Ureter (tissue), 1 donor: Measurements from ENCODE around the gene PPDPF. TPM values are rescaled to one million over a fixed set of nuclear protein-coding genes. Genes with fewer than 3 reads are reported as not detected.
"Not testable (repeated sequence)": the region's sequence is repeated elsewhere in the genome, so short reads cannot be mapped to it uniquely, and the experiment has no call there.

Experiments used
- DNase-seq: peaks from one replicate; pipeline ENCODE4 v3.0.0-alpha.2; 2020; ENCODE audit warnings: low spot score
- total RNA-seq: library from RNA; stranded (reverse); gene quantifications from one replicate; pipeline ENCODE4 v1.2.4, GENCODE V29; 2023
- donor health status: DM: yes; HTN: yes; CAD: no.

PPDPF gene, protein sequence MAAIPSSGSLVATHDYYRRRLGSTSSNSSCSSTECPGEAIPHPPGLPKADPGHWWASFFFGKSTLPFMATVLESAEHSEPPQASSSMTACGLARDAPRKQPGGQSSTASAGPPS
- total RNA-seq, result 507 TPM

DNA sequence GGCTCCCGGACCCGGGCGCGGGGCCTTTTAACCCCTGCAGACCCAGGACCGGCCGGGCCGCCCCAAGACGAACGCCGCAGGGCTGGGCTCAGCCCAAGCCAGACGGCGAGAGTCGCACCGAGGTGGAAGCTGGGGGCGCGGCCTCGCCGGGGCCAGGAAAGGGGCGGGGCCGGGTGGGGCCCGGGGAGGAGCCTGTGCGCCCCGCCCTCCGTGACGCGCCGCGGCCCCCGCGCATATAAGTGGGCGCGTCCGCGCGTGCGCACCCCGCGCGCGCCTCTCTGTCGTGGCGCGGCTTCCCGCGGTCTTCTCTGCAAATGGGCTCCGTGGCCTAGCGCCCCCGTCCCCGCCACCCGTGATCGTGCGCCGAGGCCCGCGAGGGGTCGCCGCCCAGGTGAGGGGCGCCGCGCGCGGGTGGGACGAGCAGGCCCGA is at the start of gene PPDPF:
Gene PPDPF, plus strand, starts transcription at position 262 of the 430 bp plus-strand sequence. CDS start 544 bp downstream, outside the sequence.
- peak; percentile 89 for DNase-seq

DNA sequence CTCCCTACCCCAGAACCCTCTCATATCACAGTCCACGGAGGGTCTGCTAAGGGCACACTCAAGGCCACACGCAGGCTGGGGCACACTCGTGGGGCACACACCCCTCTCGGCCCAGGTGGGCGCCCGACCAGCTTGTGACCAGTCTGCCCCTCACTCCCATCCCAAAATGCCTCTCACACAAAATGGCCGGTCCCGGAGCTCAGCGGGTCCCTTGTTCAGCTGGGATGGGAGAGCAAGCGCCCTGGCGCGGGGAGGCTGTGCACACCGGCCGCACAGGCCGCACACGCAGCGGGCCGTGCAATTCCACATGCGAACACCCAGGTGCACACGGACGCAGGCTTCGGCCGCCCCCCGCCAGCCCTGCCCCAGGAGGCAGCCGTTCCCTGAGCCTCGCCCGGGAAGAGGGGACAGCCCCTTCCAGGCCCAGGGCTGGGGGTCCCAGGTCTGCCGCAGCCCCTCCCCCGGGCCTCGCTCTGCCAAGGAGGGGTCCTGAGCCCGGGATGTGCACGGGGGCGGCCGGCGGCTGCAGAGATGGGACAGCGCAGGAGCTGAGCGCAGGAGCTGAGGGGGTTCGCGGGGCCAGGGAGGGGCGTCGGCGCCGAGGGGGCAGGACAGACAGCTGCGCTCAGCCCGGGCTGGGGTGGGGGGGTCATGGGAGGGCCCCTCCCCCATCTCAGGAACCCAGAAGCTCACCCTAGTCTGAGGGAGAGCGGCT is 49.4 kb upstream of the PPDPF start:
- no peak for DNase-seq

DNA sequence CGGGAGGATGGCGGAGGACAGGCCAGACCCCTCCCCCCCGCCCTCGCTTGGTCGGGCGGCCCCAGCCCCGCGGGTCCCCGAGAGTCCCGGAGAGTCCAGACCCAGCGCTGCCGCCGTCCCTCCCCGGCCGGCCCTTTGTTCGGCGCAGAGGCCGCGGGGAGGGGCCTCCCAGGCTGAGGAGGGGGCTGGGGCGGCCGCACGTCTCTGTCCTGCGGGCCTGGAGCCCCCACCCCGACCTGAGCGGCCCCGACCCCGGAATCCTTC is 48.9 kb upstream of the PPDPF start:
- DNase-seq, result no peak

DNA sequence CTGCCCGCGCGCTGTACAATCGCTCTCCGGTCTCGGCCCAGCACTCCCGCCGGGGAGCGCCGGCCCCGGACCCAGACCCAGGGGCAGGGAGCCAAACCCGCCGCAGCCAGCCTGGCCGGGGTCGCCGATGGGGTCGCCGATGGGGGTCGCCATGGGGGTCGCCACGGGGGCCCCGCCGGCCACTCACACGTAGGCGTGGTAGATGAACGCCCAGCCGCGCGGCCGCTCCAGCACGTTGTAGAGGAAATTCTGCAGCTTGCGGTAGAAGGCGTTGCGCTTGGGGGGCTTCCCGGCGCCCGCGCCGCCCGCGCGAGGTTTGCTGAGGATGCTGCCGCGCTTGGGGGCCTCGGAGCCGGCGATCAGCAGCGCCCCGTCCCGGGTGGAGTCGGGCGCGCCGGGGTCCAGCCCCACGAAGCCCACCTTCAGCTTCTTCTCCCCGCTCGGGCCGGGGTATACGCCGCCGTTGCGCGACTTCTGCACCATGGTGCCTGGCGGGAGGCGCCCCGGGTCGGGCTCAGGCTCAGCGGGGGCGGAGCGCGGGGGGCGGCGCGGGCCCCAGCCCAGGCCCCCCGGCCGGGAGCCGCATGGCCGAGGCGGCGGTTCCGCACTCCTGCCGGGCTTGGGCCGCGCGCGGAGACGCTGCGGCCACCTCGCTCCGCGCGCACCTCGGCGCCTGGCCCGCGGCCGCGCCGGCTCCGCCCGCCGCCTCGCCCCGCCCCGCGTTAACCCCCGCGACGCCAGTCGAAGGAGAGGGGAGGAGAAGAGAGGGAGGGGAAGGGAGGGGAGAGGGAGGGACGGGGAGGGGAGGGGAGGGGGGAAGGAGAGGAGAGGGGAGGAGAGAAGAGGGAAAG is 48.4 kb upstream of the PPDPF start, which contains the start of gene KCNQ2:
Gene KCNQ2, minus strand, starts transcription at position 675 of the 851 bp plus-strand sequence. Its CDS starts 192 bp downstream, at position 483.
- no peak for DNase-seq

DNA sequence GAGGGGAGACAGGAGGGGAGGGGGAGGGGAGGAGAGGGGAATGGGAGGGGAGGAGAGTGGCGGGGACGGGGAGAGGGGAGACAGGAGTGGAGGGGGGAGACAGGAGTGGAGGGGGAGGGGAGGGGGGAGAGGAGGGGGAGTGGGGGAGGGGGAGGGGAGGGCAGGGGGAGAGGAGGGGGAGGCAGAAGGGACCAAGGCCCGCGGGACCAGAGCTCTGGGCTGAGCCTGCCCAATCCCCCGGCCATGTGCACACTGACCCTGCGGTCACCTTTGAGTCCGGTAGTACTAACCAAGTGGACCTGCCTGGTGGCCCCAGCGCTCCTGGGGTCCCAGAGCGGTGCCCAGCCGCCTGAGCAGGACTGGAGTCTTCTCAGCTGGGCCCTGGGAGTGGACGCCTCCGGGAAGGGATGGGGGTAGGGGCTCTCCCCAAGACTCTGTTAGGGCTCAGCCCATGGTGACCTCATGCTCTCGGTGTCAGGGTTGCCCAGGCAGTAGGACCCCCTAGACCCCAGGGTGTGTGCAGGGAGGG is 47.6 kb upstream of the PPDPF start:
- DNase-seq, result no peak

DNA sequence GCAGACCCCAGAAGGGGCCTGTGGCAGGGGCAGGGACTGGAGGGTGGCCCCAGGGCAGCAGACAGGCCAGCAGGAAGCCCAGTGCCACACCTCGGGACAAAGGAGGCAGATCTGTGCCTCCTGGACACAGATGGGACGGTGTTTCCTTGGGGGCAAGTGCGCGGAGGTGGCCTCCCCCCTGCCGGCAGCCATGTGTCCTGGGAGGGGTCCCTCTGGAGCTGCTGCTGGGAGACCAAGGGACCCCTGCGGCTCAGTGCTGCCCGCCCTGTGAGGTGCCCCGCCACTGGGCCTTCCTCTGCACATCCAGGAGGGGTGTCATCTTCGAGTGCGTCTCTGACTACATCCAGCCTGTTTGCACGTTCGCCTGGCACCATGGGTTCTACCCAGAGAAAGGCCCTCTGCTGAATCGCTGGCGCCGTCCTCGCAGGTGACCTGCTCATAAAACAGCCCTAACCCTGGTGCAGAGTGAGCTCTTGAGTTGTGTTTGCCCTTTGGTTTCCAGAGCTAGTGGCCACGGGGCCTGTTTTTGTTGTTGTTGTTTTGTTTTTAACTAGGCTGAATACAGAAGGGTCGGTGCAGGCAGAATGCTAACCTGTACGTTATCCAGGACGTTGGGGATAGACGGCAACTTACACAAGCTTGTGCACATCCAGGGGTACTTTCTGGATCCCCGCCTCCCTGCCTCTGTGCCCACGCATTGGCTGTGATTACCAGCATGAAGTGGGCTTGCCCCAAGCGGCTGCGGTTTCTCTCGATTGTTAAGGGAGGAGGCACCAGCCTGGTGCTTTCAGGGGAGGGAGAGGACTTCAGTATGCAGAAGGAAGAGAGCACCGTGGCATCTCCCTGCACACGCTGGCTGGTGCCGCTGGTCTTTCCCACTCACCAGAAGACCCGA is 46.8 kb upstream of the PPDPF start:
- no peak for DNase-seq

DNA sequence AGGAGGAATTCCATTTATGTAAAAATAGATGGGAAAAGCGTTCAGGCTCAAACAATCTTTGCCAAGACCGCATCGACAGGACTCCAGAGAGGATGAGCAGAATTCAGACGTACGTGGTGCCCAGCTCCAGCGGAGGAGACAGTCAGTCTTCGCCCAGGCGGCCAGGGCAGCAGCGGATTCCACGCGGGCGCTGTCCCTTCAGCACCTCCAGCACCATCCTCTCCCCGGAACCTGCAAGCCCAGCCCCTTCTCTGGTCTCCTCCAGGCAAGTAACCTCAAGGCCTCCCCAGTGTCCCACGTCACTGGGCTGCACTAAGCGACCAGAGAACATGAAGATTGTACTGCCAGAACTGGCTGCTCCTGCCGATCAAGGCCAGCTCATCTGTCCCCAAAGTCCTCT is 45.4 kb upstream of the PPDPF start:
- no peak for DNase-seq

DNA sequence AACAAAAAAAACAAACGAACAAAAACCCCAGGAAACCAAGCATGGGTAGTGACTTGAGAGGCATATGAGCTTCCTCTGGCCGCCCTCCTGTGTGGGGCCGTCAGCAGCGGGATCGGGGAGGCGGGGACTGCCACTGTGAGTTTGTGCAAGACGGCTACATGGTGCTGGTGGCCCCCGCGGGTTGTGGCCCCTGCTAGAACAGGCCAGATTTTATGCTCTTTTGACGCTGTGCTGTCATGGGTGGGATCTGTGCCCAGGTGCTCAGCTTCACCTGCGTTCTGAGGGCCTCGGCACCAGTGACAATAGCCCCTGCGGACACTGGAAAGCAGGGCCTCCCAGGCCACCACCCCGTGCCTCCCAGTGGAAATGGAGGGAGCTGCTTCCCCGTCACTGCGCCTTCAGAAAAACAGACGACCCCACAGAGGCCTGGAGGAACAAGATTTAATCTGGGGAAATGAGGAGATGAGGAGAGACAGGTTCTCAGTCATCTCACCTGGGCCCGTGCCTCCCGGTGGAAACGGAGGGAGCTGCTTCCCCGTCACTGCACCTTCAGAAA is 43.4 kb upstream of the PPDPF start:
- no peak for DNase-seq

DNA sequence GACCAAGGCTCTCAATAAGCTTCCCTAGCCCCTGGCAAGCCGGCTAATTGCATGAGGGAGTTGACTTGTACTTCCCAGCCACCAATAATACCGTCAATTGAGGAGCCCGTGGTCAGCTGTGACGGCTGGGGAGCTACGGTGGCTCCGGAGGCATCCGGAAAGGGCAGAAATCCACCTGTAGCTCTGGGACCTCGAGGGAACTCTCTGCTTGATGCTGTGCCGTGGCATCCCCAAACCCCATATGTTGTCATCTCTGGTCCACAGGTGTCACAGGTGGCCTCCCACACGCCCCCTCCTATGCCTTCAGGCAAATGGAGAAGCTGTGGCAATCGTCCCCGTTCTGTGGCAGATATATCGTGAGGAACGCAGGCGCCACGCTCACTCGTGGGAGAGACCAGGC is 42.6 kb upstream of the PPDPF start:
- no peak for DNase-seq

DNA sequence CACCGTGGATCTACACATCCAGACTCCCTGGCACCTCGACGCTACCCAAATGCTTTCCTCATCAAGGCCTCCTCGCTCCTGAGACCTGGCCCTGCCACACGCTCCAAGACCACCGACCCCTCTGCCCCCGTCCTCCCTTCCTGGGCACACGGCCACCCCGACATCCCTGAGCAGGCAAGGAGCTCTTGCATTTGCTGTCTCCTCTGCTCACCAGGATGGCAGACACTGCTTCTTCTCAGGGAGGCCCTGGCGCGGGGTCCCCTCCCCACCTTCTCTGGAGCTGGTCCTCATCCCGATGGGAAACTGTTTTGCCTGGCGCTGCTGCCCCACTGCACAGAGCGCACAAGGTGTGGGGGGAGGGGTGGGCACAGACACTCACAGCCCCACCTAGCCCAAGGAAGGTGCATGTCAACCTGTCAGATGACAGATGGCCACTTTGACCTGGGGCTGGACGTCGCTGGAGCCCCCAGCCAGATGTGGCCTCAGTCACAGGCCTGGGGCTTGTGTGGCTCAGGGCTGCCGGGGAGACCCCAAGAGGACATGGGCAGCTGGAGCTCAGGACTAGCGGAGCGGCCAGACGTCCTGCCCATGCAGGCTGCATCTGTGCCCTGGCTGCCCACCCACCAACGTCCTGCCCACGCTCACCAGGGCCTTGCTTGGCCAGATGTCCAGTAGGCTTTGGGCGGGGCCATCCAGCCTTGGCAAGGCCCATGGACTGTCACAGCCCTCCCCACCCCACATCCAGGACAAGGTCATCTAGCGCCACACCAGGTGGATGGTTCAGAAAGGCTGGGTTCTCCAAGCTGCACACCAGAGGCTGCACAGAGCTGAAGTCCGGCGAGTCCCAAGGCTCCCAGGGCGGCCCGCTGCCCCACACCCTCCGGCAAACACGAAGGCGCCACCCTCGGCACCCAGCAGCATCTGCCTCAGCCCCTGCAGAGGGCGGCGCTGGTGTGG is 41.9 kb upstream of the PPDPF start:
- no peak for DNase-seq

DNA sequence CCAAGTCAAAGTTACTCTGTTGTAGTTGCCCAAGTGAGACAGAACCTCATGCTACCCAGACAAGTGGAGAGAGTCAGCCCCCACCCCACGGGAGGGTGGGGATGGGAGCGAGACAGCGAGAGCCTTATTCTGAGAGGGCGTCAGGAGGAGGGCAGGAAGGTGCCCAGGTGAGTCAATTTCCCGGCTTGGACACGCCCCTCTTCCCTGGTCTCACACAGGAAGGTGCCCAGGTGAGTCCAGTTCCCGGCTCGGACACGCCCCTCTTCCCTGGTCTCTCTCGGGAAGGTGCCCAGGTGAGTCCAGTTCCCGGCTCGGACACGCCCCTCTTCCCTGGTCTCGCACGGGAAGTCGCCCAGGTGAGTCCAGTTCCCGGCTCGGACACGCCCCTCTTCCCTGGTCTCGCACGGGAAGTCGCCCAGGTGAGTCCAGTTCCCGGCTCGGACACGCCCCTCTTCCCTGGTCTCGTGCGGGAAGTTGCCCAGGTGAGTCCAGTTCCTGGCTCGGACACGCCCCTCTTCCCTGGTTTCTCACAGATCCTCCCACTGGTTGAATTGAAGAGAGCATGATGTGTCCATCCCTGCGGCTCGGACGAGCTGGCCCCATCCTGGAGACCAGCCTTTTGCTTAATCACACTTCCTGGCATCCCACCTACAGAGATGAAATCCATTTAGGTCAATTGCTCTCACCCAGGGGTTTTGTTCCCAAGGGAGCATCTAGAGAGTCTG is 40.7 kb upstream of the PPDPF start:
- not testable (repeated sequence) for DNase-seq

DNA sequence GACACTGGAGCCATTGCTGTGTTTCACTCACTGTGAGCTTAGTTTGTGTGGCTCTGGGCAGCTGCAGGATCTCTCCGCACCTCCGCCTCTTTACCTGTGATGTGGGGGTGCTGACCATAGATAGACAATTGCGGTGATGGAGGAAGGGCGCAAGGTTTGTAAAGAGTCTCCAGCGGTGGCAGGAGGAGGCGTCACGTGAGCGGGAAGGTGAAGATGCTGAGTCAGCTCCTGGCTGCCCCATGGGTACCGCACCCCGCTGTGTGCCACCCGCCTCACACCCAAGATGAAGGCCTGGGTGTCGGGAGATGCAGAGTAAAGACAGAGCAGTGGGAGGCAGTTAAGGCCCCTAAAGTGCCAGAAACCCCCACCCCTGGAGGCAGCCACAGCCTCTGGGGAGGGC is 39.1 kb upstream of the PPDPF start:
- no peak for DNase-seq

DNA sequence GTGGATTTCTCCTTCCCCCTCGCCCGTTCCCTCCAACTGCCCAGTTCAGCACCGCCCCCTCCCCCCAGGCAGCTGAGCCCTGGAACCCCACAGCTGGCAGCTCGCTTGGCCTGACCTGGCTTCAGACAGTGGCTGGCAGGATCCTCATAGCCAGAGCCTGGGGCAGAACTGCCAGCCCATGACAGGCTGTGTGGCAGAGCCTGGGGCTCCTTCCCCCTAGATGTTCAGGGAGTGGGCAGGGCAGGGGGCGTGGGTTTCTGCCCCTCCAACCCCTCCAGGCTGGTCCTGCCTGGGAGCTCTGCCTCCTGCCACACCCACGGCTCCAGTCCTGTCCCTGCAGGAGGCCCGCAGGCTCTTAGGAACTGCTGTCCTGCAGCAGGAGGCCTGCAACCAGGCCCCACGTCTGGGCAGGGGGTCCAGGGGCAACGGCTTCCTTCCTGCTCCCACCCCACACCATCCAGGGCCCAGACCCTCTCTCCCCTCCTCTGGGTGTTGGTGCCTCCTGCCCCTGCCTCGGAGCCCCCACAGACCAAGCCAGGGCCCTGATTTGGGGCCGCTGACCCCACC is 38.5 kb upstream of the PPDPF start:
- DNase-seq, result no peak

DNA sequence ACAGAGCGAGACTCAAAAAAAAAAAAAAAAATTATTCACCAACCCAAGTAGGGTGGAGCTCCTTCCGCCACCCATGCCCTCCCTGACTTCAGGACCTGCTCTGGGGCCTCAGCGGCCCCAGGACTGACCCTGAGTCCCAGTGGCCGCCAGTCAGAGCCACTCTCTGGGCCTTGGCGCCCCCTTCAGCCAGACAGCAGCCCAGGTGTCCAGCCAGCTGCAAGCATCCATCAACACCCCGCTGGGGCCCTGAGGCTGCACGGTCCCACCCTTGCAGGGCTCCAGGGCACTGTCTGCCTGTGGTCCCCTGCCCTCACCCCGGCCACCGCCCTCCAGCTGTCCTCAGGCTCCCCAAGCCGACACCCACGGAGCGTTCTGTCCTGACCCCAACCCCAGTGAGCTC is 36.7 kb upstream of the PPDPF start:
- no peak for DNase-seq

DNA sequence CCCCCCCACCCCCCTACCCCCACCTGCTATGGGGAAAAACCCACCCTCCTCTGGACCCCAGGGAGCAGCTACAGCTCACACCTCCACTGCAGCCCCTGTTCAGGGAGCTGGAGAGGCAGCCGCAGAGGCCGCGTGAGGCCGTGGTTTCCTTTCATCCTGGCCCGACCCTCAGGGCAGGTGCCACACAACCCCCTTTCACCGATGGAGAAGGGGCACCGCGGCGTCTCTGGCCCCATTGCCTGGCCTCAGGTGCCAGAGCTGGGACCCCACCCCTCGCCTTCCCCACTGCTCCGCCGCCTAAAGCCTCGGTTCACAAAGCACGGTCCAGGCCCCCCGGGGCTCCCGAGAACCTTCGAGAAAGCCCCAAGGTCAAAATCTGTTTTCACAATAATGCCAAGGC is 36.3 kb upstream of the PPDPF start:
- DNase-seq, result no peak

DNA sequence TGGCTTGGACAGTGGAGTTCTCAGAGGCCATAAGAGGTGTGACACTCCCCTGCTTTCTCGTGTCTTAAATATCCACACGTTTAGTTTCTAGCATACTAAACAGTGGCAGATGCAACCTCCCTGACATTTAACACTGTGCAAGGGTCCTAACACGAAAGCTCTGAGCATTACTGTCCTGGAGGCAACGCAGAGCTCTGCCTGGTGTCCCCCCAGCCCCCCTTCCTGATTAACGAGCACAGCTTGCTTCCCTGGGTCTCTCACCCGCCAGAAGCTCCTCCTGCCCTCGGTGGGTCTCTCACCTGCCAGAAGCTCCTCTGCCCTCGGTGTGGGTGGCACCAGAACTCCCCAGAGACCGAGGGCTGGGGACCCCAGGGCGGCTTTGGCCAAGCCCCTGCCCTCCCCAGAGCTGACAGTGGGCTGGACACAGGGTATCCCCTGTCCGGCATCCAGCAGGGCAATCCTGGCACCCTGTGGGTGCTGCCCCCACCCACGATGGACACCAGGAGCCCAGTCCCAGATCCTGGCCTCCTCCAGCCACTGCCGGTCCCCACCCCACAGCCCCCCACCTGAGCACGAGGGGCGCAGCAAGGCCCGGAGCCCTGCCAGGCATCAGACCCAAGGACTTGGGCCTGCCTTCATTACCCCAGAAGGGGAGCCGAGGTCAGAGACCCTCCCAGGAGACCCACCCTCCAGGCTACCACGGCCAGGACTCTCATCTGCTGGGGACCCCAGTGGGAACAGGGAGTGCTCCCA is 35.7 kb upstream of the PPDPF start:
- DNase-seq, result no peak

DNA sequence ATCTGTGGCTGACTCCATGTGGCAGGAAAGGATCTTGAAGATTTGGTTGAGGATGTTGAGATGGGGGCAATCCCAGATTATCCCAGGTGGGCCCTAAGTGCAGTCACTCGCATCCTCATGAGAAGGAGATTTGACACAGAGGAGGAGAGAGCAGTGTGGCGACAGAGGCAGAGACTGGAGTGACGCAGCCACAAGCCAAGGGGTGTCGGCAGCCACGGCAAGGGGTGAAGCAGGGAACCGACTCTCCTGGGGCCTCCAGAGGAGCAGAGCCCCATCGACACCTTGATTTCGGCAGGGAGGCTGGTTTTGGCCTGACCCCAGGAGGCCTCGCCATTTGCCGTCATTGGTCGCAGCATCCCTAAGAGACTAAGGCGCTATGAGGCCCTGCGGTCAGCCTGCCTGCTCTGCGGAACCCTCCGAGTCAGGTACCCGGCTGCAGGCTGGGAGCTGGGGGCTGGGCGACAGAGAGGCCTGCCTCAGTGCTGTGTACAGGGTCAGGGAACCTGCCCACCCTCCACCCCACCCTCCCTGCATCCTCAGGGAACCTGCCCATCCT is 34.2 kb upstream of the PPDPF start:
- no peak for DNase-seq

DNA sequence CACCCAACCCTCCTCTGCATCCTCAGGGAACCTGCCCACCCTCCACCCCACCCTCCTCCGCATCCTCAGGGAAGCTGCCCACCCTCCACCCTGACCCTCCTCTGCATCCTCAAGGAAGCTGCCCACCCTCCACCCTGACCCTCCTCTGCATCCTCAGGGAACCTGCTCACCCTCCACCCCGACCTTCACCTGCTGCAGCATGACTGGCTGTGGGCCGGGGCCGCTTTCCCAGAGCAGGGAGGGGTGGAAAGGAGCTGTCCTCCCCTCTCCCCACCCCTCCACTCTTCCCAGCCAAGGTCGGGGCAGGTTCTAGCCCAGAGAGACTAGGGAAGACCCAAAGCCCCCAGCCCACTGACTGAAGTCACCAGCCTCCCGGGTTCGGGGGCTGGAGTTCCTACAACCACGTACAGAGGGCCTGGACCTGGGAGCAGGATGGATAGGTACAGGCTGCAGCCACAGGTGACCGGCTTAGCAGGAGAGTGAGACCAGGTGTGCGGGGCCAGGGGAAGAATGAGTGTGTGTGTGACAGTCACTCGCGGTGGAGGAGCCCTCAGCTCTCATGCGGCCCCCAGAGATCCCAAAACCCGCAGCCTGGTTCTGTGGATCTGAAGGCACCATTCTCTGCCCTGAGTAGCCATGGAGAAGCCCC is 33.3 kb upstream of the PPDPF start:
- DNase-seq, result no peak
